Esophagus muscularis mucosa (tissue), 4 donors: ENCODE data around the gene COMMD4.
"Not testable (repeated sequence)": the region's sequence is repeated elsewhere in the genome, so short reads cannot be mapped to it uniquely, and the experiment has no call there.

Experiments used
- CTCF ChIP-seq, 3 experiments: fragments of 200-600 bp in 2 of 3; fragments of 450-650 bp in 1 of 3; sonication (generic) in 2 of 3; IDR thresholded peaks; one replicate each; pipeline ENCODE4 v1.5.1; 2017 to 2019; ENCODE audit warnings: antibody characterized with exemption in 3 of 3, mild to moderate bottlenecking in 2 of 3, moderate library complexity in 1 of 3
- EP300 ChIP-seq: sonication (generic); formaldehyde crosslinking; IDR thresholded peaks from one replicate; pipeline ENCODE4 v1.6.1; 2017; ENCODE audit warnings: antibody characterized with exemption
- POLR2A ChIP-seq: fragments of 450-650 bp; IDR thresholded peaks from one replicate; pipeline ENCODE4 v1.6.1; 2017; ENCODE audit warnings: antibody characterized with exemption, moderate library complexity, mild to moderate bottlenecking, low read depth

- TF ChIP-seq CTCF (IDR thresholded peaks at IDR 0.05); EP300; POLR2A: not testable (repeated sequence)
Observed at GRCh38 chr15:75332093-75332492, 3.8 kb upstream of the COMMD4 start.
